OCI-LY1 (cell line): ENCODE data around the gene APOA4.
A peak's percentile ranks its signal among the peaks of the same experiment; 100 is the strongest.

Experiments
- EZH2 ChIP-seq: fragments of 200-600 bp; sonication (generic), shearing (Covaris generic); IDR thresholded peaks from 2 replicates; pipeline ENCODE4 v1.8.0; 2017; ENCODE audit warnings: borderline replicate concordance, mixed run types, mild to moderate bottlenecking, antibody characterized with exemption, low read length, moderate library complexity, mixed read lengths
- TF ChIP-seq, protein P1 (sequence below): fragments of 200-600 bp; sonication (generic), shearing (Covaris generic); IDR thresholded peaks from 2 replicates; pipeline ENCODE4 v1.5.1; 2017; ENCODE audit warnings: mild to moderate bottlenecking, antibody characterized with exemption, low read length, moderate library complexity, mixed read lengths

DNA sequence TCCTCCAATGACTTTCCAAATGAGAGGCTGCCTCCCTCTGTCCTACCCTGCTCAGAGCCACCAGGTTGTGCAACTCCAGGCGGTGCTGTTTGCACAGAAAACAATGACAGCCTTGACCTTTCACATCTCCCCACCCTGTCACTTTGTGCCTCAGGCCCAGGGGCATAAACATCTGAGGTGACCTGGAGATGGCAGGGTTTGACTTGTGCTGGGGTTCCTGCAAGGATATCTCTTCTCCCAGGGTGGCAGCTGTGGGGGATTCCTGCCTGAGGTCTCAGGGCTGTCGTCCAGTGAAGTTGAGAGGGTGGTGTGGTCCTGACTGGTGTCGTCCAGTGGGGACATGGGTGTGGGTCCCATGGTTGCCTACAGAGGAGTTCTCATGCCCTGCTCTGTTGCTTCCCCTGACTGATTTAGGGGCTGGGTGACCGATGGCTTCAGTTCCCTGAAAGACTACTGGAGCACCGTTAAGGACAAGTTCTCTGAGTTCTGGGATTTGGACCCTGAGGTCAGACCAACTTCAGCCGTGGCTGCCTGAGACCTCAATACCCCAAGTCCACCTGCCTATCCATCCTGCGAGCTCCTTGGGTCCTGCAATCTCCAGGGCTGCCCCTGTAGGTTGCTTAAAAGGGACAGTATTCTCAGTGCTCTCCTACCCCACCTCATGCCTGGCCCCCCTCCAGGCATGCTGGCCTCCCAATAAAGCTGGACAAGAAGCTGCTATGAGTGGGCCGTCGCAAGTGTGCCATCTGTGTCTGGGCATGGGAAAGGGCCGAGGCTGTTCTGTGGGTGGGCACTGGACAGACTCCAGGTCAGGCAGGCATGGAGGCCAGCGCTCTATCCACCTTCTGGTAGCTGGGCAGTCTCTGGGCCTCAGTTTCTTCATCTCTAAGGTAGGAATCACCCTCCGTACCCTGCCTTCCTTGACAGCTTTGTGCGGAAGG is 9.5 kb upstream of the APOA4 start:
- TF ChIP-seq, protein P1, sequence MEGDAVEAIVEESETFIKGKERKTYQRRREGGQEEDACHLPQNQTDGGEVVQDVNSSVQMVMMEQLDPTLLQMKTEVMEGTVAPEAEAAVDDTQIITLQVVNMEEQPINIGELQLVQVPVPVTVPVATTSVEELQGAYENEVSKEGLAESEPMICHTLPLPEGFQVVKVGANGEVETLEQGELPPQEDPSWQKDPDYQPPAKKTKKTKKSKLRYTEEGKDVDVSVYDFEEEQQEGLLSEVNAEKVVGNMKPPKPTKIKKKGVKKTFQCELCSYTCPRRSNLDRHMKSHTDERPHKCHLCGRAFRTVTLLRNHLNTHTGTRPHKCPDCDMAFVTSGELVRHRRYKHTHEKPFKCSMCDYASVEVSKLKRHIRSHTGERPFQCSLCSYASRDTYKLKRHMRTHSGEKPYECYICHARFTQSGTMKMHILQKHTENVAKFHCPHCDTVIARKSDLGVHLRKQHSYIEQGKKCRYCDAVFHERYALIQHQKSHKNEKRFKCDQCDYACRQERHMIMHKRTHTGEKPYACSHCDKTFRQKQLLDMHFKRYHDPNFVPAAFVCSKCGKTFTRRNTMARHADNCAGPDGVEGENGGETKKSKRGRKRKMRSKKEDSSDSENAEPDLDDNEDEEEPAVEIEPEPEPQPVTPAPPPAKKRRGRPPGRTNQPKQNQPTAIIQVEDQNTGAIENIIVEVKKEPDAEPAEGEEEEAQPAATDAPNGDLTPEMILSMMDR = peak; percentile 31; the same call in 1 of the 2 replicates
- TF ChIP-seq EZH2 = no peak
